Esophagus muscularis mucosa (tissue), 4 donors: ENCODE data around the gene PLEKHG3. TPM values are rescaled to one million over a fixed set of nuclear protein-coding genes. Genes with fewer than 3 reads are reported as not detected.

ENCODE experiments used
- DNase-seq: peaks from one replicate; pipeline ENCODE4 v3.0.0-alpha.2; 2017; ENCODE audit errors: extremely low spot score
- H3K27ac ChIP-seq, 4 donors: fragments of 200-600 bp; sonication (generic); replicated peaks in 1 of 4; 1 replicate in 3 of 4; 2 replicates in 1 of 4; pipeline ENCODE4 v1.5.1; 2016 to 2019; ENCODE audit warnings: mild to moderate bottlenecking in 1 of 4
- H3K27me3 ChIP-seq, 4 donors: fragments of 200-600 bp; sonication (generic); one replicate each; pipeline versions ENCODE4 v1.5.1 to v1.6.0; 2016 to 2019
- H3K36me3 ChIP-seq, 4 donors: fragments of 200-600 bp; sonication (generic); one replicate each; pipeline ENCODE4 v1.5.1; 2016 to 2019
- H3K4me1 ChIP-seq, 4 donors: fragments of 200-600 bp; sonication (generic); one replicate each; pipeline ENCODE4 v1.5.1; 2016 to 2019
- H3K4me3 ChIP-seq, 4 donors: fragments of 200-600 bp; sonication (generic); 1 replicate in 2 of 4; 2 replicates in 2 of 4; pipeline ENCODE4 v1.5.1; 2016 to 2019; ENCODE audit warnings: mild to moderate bottlenecking in 4 of 4, moderate library complexity in 1 of 4
- H3K9me3 ChIP-seq, 4 donors: fragments of 200-600 bp; sonication (generic); 1 replicate in 3 of 4; 2 replicates in 1 of 4; pipeline ENCODE4 v1.5.1; 2016 to 2019
- CTCF ChIP-seq, 3 experiments: fragments of 200-600 bp in 2 of 3; fragments of 450-650 bp in 1 of 3; sonication (generic) in 2 of 3; IDR thresholded peaks; one replicate each; pipeline ENCODE4 v1.5.1; 2017 to 2019; ENCODE audit warnings: antibody characterized with exemption in 3 of 3, mild to moderate bottlenecking in 2 of 3, moderate library complexity in 1 of 3
- EP300 ChIP-seq: sonication (generic); formaldehyde crosslinking; IDR thresholded peaks from one replicate; pipeline ENCODE4 v1.6.1; 2017; ENCODE audit warnings: antibody characterized with exemption
- POLR2A ChIP-seq: fragments of 450-650 bp; IDR thresholded peaks from one replicate; pipeline ENCODE4 v1.6.1; 2017; ENCODE audit warnings: antibody characterized with exemption, moderate library complexity, mild to moderate bottlenecking, low read depth
- POLR2AphosphoS5 ChIP-seq, 2 donors: sonication (generic); formaldehyde crosslinking; IDR thresholded peaks; one replicate each; pipeline ENCODE4 v1.6.1; 2017; ENCODE audit warnings: antibody characterized with exemption in 2 of 2
- WGBS: methylation state at CpG from one replicate; pipeline ENCODE4 v1.1.5; 2018; 5-methylcytosine and 5-hydroxymethylcytosine counted together
- intact Hi-C: fragments of 100-400 bp; cut with DNase I; formaldehyde crosslinking; loops from one replicate; pipeline ENCODE4 v1.15.1; 2023
- total RNA-seq, 4 donors: library from RNA; depleted of rRNA; stranded (reverse); fragments of >200 nt; gene quantifications; one replicate each; pipeline versions ENCODE4 v1.1.0 to v1.2.1, GENCODE V29; 2016

Gene PLEKHG3
- total RNA-seq, 4 donors from 2014 or later, result 21.7 to 66.7 (median 35.1) TPM

DNA sequence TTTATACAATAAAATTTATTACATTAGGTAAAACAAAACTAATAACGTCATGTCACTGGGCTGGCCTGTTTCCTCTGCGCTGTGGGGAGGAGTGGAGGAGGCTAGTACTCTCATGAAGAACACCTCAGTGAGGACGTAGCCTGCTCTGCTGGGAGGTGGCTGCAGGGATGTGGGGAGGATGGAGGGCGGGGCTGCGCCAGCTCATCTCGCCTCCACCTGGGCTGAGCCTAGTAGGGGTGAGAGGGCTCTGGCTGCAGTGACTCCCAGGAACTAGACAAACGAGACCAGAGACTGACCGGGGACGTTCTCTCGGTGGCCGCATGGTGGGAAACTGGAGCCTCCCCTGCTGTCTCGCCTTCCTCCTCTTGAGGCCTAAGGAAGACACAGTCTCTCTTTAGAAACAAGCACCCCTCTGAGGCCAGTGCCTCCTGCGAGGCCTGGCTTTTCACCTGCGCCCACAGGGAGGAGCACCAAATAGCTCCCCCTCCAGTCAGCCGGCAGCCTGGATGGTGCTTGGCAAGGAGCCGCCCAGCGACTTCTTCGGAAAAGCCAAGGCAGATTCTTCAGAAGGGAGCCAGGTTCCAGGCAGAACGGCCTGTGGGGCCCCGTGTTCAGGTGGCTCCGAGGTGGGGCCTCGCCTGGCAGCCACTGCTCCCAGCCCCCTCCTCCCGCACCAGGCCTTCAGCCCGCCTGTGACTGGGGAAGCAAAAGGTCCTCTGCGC is 62.4 kb downstream of the PLEKHG3 start:
- Histone ChIP-seq H3K27me3 (no peaks in the 10 kb centered on the region), H3K4me1 (peaks cover 19 to 33% (median 31%) of the 10 kb centered on the region in 4 donors), H3K4me3 (no peak overlapping the region), H3K27ac (no peak overlapping the region), H3K36me3 (peaks cover 0 to 58% (median 0%) of the 10 kb centered on the region in 4 donors), H3K9me3 (no peaks in the 10 kb centered on the region)
- intact Hi-C loops, result loop anchor here (10.0 kb wide), 1 partner anchor 232 kb away; no protein-coding TSS in a partner anchor
- no peak for TF ChIP-seq EP300
- no peak for TF ChIP-seq POLR2AphosphoS5 (IDR thresholded peaks at IDR 0.05)
- TF ChIP-seq POLR2A, result no peak
- TF ChIP-seq CTCF (IDR thresholded peaks at IDR 0.05), result no peak
- DNase-seq, result no peak
- WGBS, result 85% methylated on average over 25 of the region's 25 CpGs

GRCh38 chr14:64767215-64767964 is 63.2 kb downstream of the PLEKHG3 start:
- Histone ChIP-seq H3K27ac (no peak overlapping the region), H3K4me3 (no peak overlapping the region), H3K9me3 (no peaks in the 10 kb centered on the region), H3K4me1 (peaks cover 11 to 25% (median 23%) of the 10 kb centered on the region in 4 donors), H3K36me3 (peaks cover 0 to 66% (median 0%) of the 10 kb centered on the region in 4 donors), H3K27me3 (no peaks in the 10 kb centered on the region)
- 79% methylated on average over 10 of the region's 15 CpGs for WGBS
- intact Hi-C loops, result loop anchor here (10.0 kb wide), 1 partner anchor 233 kb away; no protein-coding TSS in a partner anchor
- DNase-seq, result no peak
- TF ChIP-seq POLR2AphosphoS5 (IDR thresholded peaks at IDR 0.05), result no peak
- TF ChIP-seq CTCF (IDR thresholded peaks at IDR 0.05), result no peak
- no peak for TF ChIP-seq POLR2A
- TF ChIP-seq EP300, result no peak

DNA sequence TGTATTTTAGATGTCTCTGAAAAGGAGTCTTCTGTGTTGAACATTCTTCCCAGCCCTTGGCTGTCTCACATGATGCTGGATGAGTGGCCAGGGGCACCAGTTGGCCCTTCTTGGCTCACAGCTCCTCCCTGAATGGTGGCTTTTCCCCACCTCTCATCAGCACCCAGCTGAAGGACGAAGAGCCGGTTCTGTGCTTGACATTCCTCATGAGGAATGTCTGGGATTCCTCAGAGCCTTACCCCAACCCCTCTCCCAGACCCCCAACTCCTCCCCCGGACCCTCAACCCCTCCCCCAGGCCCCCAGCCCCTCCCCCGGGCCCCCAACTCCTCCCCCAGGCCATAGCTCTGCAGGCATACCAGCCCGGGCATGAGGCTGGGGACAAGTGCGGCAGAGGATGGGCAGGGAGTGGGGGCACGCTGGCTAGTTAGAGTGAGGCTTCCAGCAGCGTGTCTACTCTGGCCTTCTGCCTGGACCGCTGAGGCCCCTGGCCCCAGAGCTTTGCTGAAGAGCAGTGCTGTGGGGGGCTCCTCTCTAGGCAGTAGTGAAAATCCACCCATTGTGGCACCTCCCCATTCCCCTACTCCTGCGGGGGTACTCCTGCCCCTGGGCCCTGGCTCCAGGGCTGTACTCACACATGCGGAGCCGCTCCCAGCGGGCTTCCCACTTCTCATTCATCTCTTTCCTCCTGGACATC is 64.3 kb downstream of the PLEKHG3 start:
- Histone ChIP-seq H3K9me3 (no peaks in the 10 kb centered on the region), H3K27me3 (no peaks in the 10 kb centered on the region), H3K36me3 (peaks cover 0 to 77% (median 0%) of the 10 kb centered on the region in 4 donors), H3K4me1 (peaks cover 4 to 17% (median 15%) of the 10 kb centered on the region in 4 donors), H3K4me3 (no peak overlapping the region), H3K27ac (no peak overlapping the region)
- DNase-seq, result no peak
- TF ChIP-seq POLR2AphosphoS5 (IDR thresholded peaks at IDR 0.05) (no peak), POLR2A (no peak), CTCF (IDR thresholded peaks at IDR 0.05) (no peak)
- 76% methylated on average over 8 of the region's 13 CpGs for WGBS
- intact Hi-C loops, result loop anchor here (10.0 kb wide), 1 partner anchor 234 kb away; no protein-coding TSS in a partner anchor

- 90% methylated on average over 16 of the region's 17 CpGs for WGBS
- H3K4me1 ChIP-seq, result peaks cover 4 to 9% (median 7%) of the 10 kb centered on the region in 4 donors
- DNase-seq, result no peak
- H3K27ac ChIP-seq, result no peak overlapping the region
- peaks cover 0 to 84% (median 0%) of the 10 kb centered on the region in 4 donors for H3K36me3 ChIP-seq
- no peaks in the 10 kb centered on the region for H3K27me3 ChIP-seq
- no peak for TF ChIP-seq POLR2A
- no peak for TF ChIP-seq POLR2AphosphoS5 (IDR thresholded peaks at IDR 0.05)
- no peak for TF ChIP-seq CTCF (IDR thresholded peaks at IDR 0.05)
- no peak for TF ChIP-seq EP300
- no peaks in the 10 kb centered on the region for H3K9me3 ChIP-seq
- intact Hi-C loops, result loop anchor here (10.0 kb wide), 1 partner anchor 235 kb away; no protein-coding TSS in a partner anchor
- H3K4me3 ChIP-seq, result no peak overlapping the region
These were observed 65.1 kb downstream of the PLEKHG3 start for GRCh38 chr14:64769096-64770020.
